HPDE6-E6E7 (cell line): Measurements from ENCODE around the gene UNC50.
A peak's percentile ranks its signal among the peaks of the same experiment; 100 is the strongest.

Source experiments
- DNase-seq: peaks from one replicate; pipeline ENCODE4 v3.0.0; 2011; ENCODE audit warnings: missing footprints; ENCODE audit errors: extremely low spot score

The UNC50 gene

GRCh38 chr2:98608116-98608961, at the start of gene UNC50, which contains the start of gene COA5:
Gene UNC50 (plus strand): TSS chr2:98608589. CDS start chr2:98609760, 1,171 bp downstream.
Gene COA5 (minus strand): TSS chr2:98608512. CDS start chr2:98608405, 107 bp downstream.
- DNase-seq: peak; percentile 87

GRCh38 chr2:98558852-98559530, 49.4 kb upstream of the UNC50 start:
- no peak for DNase-seq

GRCh38 chr2:98559581-98559980, 48.8 kb upstream of the UNC50 start:
- DNase-seq: no peak

- peak; percentile 63 for DNase-seq
Observed at GRCh38 chr2:98560256-98560771, 48.1 kb upstream of the UNC50 start.

- no peak for DNase-seq
Observed at GRCh38 chr2:98561018-98561417, 47.4 kb upstream of the UNC50 start.

- no peak for DNase-seq
Observed at GRCh38 chr2:98561902-98562695, 46.3 kb upstream of the UNC50 start.

GRCh38 chr2:98563394-98563793, 45.0 kb upstream of the UNC50 start:
- no peak for DNase-seq

GRCh38 chr2:98564541-98565132, 43.8 kb upstream of the UNC50 start:
- no peak for DNase-seq

GRCh38 chr2:98565286-98565860, 43.0 kb upstream of the UNC50 start:
- DNase-seq: no peak

- no peak for DNase-seq
Observed at GRCh38 chr2:98565941-98566340, 42.4 kb upstream of the UNC50 start.

GRCh38 chr2:98568161-98568956, 40.0 kb upstream of the UNC50 start:
- DNase-seq: peak; percentile 7

GRCh38 chr2:98569197-98569793, 39.1 kb upstream of the UNC50 start:
- peak; percentile 16 for DNase-seq

- DNase-seq: no peak
Observed at GRCh38 chr2:98569915-98570314, 38.5 kb upstream of the UNC50 start.

- no peak for DNase-seq
Observed at GRCh38 chr2:98570356-98570755, 38.0 kb upstream of the UNC50 start.

GRCh38 chr2:98571121-98571701, 37.2 kb upstream of the UNC50 start:
- no peak for DNase-seq

- no peak for DNase-seq
Observed at GRCh38 chr2:98571796-98572195, 36.6 kb upstream of the UNC50 start.

GRCh38 chr2:98572211-98572610, 36.2 kb upstream of the UNC50 start:
- no peak for DNase-seq

- no peak for DNase-seq
Observed at GRCh38 chr2:98572676-98573075, 35.7 kb upstream of the UNC50 start.

GRCh38 chr2:98573426-98573825, 35.0 kb upstream of the UNC50 start:
- no peak for DNase-seq
